ENCODE data around the gene TNIP1.

The TNIP1 gene

DNA sequence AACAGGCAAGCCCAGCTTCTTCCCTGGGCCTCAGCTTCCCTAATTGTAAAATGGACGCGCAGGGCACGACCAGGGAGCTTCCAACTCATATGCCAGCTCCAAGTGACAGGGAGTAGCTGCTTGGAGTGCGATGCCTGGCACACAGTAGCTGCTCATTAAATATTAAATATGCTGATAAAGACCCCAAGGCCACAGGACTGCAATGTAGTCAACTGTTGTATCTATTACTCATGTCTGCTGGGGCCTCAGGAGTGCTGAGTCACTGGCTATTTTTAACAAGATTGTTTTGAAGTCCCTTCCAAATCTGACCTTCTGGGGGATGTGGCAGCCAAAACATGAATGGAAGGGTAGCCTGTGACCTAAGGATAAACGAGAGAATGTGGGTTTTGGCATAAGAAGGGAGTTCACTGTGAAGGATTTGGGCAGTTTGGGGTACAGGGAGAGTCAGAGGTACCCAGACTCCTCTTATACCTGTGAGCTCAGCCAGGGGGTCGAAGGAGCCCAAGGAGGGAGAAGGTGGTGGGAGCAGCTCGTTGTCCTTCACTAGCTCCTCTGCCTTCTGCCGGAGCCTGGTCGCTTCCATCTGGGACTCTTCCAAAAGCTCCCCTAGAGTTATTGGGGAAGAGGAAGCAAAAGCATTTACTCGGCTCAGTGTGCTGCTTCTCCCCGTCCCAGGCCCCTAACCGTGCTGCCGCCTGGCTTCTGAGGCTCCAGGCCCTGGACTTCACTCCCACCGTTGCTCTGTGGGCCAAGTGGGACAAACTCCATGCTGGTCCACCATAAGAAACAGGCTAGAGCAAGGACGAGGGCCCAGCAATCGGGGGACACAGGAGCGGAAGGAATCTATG is 17.5 kb downstream of the TNIP1 start:
- DNase-seq = no peak

DNA sequence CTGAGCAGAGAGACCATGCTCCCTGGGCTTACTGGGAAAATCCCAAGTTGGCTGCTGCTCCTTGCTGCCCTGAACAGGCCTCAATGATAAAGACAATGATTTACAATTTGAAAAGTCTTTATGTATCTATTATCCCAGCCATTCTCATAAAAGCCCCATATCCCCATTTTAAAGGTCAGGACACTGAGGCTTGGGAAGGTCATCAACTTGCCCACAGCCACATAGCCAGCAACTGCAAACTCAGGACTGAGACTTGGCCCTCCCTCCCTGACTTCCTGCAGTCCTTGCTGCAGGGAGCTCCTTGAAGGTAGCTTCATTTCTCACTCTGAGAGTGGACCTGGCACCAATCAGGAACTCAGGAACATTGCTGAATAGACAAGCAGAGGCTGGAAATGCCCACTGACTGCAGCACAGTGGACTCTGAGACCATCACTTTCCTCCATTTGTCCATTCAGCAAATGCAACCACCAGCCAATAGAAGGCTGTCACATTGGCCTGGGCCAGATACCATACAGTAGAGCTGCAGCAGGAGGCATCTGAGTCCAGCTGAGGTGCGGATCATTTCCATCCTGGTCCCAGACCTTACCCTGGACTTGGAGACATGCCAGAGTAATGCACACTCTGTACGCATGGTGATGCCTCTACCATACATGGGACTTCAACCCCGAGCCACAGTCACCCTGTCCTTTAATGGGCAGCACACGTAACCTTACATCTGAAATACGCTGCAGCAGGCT is 18.3 kb downstream of the TNIP1 start:
- no peak for DNase-seq

DNA sequence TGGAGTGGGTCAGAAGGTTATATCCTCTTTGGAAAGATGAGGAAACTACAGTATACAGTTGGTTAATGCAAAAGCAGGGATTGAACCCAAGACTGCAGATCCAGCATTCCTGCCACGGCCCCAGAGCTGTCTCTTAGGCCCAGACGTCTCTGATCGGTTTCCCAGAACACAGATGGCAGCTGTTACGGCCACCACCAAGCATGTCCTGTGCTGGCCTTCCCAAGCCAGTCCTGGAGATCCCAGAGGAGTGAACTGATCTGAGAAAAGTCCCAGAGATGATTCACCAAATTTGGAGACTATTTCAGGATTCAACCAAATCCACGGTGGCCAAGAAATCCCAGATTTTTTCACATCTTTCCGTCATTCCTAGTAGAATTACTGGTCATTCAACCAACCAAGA is 20.1 kb downstream of the TNIP1 start:
- DNase-seq = no peak

DNA sequence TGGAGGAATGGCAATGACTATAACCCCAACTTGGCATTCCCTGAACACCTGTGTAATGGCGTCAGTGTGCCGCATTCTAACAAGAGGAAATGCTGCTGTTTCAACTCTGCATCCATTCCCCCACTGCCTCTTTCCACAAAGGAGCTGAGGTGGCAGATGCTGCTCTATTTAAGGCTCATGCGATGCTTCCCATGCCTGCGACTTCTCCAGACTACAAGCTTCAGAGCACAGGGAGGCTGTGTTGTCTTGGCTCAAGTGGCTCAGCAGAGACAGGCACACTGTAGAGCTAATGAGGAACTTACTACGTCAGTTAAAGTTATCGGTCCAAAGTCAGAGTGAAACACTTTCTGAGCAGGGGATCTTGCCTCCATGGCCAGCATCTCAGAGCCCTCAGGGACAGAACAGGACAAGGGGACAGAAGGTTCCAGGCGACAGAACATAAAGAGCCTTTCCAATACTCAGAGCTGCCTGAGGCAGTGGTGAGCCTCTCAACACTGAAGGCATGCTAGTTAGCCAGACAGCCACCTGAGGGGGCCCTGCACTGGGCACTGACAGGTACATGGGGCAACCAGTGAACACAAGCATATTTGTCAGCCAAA is 21.8 kb downstream of the TNIP1 start:
- DNase-seq = no peak

DNA sequence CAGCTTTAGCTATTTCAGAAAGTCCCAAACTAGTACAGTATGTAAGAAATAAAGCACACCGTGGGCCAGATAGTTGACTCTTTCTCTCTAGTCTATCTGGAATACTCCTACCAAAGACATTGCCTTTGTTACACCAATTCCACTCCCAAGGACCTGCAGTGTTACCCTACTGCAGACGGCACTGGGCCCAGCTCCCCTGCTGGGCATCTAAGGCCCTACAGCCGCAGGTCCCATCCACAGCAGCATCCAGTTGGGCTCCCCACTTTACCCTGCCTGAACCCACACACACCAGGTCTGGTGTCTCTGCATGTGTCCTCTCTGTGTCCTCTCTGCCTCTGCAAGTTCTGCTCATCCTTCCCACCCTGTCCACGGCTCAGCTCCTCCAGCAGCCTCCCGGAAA is 22.5 kb downstream of the TNIP1 start:
- no peak for DNase-seq

DNA sequence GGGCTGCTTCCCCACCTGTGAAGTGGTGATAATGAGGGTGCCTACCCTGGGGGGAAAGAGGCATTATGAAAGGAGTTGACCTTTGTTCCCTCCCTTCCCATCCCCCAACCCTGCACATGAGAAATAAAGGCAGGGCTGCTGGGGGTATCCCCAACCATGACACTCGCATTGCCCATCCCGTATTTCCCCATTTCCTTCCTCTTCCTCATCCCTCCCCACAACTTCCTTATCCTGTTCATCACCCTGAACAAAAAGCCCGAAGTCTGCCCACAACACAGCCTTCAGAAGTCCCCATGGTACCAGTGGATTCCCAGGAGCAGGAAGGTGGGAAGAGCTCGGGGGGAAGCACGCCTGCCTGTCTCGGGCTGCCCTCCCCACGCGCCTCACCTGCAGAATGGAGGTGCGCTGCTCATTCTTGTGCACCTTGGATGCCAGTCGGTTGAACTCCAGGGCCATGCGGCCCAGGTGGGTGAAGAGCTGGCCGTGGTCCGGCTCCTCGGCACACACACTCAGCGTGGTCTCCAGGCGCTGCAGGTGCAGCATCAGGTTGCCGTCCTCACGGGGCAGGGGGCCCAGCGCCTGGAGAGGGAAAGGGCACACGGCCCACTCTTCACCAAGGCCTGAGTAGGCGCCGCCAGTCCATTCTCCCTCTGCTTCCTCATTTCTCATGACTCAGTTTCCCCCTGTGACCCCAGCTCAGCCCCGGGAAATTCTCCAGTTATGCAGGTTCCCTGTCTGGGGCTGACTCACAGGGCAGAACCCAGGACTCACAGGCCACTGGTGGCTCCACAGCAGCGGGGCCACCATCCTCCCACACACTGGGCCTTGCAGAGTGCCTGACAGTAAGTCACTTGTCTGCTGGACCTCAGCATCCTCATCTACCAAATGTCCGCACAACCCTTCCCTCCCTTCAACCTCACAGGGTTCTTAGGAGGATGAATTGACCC is 24.2 kb downstream of the TNIP1 start:
- no peak for DNase-seq

DNA sequence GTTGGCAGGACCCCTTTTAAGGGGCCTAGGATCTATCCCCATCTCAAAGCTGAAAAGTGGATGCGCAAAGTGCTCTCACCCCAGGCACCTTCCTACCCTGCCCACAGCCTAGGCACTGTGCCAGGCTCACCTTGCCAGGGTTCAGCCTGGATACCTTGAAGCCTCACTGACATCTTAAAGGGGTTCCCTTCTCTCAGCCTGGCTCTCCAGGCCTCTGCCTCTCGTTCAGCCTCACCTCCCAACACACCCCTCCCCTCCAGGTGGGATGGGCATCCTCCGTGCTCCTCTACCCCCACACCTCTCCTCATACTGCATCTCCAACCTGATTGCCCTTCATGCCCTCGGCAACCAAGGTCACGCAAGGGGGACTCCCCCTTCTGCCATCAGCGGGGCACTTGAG is 25.5 kb downstream of the TNIP1 start:
- no peak for DNase-seq

DNA sequence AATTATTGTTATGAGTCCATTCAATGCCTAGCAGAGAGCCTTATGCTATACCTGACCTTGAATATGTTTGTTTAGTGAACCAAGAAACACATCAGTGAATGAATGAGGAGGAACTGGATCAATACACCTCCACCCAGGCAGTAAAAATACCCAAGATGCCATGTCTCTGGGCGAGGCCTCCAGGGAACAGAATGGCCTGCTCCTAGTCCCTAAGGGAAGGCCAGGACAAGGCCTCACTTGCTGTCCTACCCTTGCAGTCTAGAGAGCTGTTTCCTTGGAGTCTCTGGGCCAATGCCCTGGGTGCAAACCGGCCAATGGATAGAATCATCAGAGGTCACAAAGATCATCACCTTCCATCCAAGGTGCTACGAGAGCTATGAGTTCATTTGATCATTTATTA is 26.1 kb downstream of the TNIP1 start:
- DNase-seq = no peak

DNA sequence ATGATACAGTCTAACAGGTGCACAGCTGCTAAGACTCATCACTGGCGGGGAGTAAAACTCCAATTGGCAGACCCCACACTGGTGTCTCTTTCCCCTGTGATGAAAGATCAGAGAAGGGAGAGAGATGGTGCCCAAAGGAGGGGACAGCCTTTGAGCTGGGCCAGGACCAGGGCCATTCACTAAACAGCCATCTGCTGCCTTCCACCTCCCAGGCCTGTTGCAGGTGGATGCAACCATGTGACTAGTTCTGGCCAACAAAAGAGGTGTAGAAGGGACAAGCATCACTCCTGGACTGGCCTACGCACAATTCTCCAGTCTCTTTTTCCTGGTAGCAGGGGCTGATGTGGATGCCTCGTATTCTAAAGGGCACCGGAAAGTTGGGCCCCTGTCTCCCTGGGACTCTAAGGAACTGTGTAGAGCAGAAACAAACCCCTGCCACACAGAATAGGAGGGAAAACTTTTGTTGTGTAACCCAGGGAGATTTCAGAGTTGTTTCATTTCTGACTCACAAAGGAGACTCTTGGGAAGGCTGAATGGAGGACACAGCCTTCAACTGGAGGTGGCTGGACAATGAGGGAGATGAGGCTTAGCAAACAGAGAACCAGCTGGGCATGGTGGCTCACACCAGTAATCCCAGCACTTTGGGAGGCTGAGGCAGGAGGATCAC is 26.9 kb downstream of the TNIP1 start:
- DNase-seq = no peak

DNA sequence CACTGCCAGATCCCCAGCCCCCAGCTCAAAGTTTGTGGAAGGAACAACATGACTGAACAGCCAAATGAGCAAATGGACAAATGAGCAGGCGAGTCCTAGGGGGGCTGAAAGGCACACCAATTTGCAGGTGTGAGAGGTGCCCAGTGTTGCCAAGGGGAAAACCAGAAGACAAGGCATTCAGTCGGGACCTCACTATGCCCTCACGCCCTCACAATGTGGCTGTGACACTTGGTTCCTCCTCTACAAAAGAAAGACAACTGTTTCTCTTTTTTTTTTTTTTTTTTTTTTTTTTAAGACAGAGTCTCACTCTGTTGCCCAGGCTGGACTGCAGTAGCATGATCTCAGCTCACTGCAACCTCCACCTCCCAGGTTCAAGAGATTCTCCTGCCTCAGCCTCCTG is 28.0 kb downstream of the TNIP1 start:
- no peak for DNase-seq

DNA sequence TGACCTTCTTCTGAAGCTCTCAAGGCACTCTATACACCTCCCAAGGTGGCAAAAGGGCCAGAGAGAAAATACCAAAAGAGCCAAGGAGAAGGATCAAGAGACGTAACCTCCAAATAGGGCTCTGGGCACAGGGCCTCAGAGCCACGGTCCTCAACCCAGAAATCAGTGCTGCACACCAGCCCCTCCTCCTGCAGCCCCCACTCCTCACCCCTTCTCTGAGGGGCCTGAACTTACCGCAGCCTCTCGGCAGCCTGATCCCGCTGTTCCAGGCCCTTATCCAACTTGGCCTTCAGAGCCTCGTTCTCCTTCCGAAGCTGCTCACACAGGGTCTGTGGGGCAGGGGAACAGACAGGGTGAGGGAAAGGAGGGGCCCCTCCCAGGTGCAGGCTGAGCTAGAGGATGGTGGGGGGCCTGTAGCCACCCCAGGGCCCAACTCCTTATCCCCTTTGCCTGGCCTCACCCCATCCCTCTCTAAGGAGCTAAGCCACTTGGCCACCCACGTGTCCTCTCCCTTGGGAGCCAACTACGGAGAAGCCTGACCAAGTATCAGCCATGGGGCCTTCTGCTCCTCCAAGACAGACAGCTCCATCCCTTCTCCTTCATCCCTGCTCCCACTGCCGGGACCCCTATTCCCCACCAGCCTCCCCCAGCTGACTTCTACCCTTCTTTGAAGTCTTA is 28.8 kb downstream of the TNIP1 start:
- no peak for DNase-seq

DNA sequence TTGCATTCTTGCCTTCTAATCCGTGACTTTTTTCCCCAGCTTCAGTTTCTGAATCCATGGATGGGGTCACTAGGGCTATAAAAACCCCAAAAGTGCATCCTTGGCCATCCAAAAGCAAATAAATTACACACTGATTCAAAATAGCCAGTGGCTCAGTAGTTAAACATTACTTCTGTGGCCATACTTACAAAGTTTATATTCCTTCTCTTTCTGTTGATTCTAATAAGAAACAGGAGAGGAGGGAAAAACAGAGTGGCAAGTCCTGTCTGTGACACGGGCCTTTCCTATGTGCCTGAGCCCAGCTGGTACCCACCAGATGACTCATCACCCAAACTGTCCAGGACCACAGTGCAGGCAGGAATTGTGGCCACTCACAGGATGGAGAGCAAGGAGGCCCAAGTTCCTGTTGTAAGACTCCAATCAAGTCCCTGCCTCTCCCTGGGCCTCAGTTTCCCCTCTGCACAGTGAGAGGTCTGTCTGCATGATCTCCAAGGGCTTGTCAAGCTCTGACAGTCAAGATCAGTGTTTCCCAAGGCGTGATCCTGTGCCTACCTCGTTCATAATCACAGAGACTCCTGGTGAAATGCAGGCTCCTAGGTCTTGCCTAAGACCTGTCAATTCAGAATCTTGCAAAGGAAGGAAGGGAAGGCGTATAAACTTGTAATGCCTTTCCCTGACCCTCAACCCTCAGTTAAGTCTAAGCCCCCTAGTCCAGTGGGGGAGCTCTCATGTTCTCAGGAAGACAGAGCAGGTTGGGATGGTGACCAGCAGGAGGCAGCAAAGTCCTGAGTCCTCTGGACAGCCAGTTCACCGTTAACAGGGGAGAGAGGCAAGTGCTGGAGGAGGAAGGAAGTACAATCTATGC is 29.5 kb downstream of the TNIP1 start:
- DNase-seq = peak; percentile 89

DNA sequence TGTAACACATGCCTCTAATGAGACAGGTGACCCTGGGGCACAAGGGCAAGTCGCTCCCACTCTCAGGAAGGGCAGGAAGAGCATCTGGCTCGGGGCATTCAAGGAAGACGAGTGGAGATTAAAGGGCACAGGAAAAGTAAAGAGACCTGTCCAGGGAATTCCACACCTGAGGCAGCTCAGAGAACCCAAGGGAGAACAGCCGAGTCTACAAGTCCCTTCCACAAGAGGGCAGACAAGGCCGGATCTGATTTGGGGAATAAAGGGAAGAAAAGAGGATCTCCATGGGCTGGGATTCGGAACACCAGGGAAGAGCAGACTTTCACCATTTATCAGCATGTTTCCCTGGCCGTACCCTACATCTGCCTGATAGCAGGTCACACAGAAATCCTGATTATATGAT is 32.3 kb downstream of the TNIP1 start:
- no peak for DNase-seq

DNA sequence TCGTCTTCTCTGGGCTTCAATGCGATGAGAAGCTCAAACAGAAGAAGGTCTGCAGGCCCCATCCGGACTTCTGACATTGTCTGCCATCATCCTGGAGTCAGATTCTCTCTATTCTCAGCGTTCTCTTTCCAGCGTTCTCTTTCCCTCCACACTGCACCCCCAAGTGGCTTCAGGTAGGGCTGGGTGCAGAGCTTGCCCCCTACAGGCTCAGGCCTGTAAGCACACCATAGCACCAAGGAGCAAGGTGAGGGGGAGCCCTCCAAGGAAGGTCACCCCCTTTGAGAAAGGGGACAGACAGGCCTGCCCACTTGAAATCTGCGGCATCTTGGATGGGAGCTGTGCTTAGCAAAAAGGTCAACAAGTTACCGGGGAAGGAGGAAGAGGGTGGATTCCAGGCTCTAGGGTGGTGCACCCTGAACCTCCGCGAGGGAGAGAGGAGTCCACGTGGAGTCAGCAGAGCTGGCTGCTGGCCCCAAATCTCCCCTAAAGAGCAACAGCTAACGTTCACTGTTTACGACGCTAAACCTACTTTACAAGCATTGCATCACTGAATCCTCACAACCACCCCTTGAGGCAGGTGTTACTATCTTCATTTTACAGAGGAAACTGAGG is 32.9 kb downstream of the TNIP1 start:
- DNase-seq = peak; percentile 68

DNA sequence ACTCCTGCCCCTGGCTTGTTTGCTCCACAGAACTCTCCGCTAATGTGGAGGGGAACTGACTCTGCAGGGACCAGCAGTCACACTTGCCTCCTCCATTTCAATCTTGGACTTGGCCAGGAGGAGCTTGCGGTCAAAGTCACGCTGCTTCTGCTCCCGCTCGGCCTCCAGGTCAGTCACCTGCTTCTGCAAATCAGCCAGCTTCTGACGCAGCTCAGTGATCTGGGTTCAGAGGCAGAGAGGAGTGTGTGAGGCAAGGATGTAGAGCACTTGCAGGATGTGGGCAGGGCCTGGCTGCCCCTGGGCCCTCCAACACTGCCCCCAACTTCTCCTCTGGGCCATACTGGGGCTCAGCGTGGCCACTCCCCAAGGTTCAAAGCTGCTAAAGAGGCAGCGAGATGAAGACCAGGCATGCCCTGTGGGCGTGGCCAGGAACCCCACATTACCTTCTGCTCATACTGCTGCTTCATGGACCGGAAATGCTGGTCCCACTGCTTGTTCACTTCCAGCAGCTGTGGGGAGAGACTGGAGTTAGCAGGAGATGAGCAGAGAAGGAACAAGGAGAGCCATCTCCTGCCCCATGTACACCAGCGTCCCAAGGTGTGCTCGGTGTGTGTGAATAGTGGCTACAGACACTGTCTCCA is 38.3 kb downstream of the TNIP1 start:
- no peak for DNase-seq

DNA sequence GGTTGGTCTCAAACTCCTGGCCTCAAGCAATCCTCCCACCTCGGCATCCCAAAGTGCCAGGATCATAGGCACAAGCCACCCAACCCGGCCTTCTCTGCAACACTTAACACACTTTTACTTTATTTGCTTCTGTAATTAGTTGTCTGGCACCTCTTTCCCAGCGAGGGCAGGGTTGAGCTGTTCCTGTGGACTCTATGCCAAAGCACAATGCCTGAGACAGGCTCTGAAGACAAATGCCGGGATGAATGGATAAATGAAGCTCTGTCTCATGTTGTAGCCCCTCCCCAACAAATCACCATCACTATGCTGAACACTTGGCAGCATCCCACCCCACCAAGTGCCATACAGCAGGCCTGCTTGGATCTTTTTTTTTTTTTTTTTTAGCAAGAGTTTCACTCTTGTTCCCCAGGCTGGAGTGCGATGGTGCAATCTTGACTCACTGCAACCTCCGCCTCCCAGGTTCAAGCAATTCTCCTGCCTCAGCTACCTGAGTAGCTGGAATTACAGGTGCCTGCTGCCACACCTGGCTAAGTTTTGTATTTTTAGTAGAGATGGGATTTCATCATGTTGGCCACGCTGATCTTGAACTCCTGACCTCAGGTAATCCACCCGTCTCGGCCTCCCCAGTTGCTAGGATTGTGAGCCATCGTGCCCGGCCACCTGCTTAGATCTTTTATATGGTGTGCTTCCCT is 39.1 kb downstream of the TNIP1 start:
- no peak for DNase-seq

DNA sequence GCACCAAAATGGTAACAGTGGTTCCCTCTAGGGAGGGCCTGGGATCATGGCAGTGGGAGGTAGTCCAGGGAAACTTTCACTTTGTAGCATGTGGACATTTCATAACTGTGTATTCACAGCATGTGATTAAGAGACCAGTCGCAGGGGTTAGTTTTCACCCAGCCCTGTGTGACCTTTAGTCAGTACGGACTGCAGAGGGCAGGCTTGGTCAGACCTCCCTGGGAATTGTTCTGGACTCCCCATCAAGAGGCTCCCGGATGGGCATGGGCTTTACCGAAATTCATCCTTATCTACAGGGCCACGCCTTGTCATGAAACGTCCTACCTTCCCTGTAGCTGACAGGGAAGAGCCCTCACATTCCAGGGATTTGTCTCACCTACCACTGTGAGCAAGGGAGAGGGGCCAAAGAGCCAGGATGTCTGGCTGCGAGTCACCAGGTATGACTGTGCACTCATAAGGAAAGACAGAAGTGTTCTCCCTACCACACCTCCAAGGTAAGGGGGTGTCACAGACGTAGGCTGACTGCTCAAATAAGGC is 40.6 kb downstream of the TNIP1 start:
- no peak for DNase-seq

DNA sequence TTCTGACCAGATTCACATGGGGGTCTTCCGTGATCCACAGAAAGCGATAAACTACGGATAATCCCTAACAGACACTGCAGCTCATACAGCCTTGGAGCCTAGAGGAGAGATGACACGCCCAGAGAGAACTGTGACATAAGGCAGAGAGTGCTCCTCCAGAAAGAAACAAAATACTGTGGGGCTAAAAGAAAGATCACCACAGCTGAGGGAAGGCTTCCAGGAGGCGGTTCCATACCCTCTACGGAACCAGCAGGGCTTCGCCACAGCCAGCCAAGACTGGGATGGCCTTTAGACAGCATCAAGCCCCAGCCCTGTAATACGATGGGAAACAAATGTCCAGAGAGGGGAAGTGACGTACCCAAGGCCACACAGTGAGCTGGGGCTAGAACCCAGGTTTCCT is 41.2 kb downstream of the TNIP1 start:
- DNase-seq = no peak

DNA sequence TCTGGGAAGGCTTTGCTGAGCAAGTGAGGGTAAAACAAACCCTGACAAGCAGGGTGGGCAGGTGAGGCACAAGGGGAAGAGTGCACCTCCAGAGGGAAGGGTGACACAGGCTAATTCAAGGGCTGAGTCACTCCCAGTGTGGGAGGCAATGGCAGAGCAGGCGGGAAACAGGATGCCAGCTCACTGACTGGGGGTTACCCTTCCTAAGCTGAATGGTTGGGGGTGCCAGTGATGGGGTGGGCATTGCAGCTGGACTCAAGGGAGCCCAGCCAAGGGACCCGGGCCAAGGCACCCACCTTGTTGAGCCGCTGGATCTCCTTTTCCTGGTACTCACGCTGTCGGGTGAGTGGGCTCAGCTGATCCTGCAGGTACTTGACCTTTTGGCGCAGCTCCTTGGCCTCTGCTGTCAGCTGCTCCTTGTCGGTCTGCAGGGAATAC is 42.0 kb downstream of the TNIP1 start:
- DNase-seq = no peak
